Skeletal muscle tissue (tissue), 4 donors: ENCODE measurements around the gene TNS1. TPM values are rescaled to one million over a fixed set of nuclear protein-coding genes. Genes with fewer than 3 reads are reported as not detected.
A peak's percentile ranks its signal among the peaks of the same experiment; 100 is the strongest.

Experiments used
- H3K27ac ChIP-seq: one replicate; pipeline ENCODE4 v1.7.0; 2013; ENCODE audit warnings: mild to moderate bottlenecking, low read depth, low read length, inconsistent platforms
- H3K27me3 ChIP-seq, 3 donors: one replicate each; pipeline ENCODE4 v1.7.0; 2013; ENCODE audit warnings: low read length in 3 of 3; ENCODE audit not compliant: control insufficient read depth in 3 of 3, insufficient read depth in 3 of 3
- H3K36me3 ChIP-seq, 3 donors: one replicate each; pipeline ENCODE4 v1.7.0; 2013; ENCODE audit warnings: low read length in 3 of 3; ENCODE audit not compliant: control insufficient read depth in 3 of 3, insufficient read depth in 3 of 3
- H3K4me1 ChIP-seq, 3 donors: one replicate each; pipeline ENCODE4 v1.7.0; 2013; ENCODE audit warnings: low read length in 3 of 3, mild to moderate bottlenecking in 3 of 3; ENCODE audit not compliant: control insufficient read depth in 3 of 3, insufficient read depth in 3 of 3
- H3K4me3 ChIP-seq, 3 donors: one replicate each; pipeline ENCODE4 v1.7.0; 2013; ENCODE audit warnings: low read length in 3 of 3
- H3K9ac ChIP-seq, 3 donors: one replicate each; pipeline ENCODE4 v1.7.0; 2013; ENCODE audit warnings: low read length in 3 of 3, mild to moderate bottlenecking in 3 of 3, moderate library complexity in 2 of 3, low read depth in 1 of 3
- H3K9me3 ChIP-seq, 3 donors: one replicate each; pipeline ENCODE4 v1.7.0; 2013; ENCODE audit warnings: low read length in 3 of 3; ENCODE audit not compliant: control insufficient read depth in 3 of 3
- total RNA-seq: library from RNA; depleted of rRNA; stranded (reverse); fragments of >200 nt; gene quantifications from one replicate; pipeline ENCODE4 v1.2.3, GENCODE V29; 2014
- donor health status: Osteomylitis.

TNS1 gene
- total RNA-seq, 1 donor from 2014 or later = 73.1 TPM

DNA sequence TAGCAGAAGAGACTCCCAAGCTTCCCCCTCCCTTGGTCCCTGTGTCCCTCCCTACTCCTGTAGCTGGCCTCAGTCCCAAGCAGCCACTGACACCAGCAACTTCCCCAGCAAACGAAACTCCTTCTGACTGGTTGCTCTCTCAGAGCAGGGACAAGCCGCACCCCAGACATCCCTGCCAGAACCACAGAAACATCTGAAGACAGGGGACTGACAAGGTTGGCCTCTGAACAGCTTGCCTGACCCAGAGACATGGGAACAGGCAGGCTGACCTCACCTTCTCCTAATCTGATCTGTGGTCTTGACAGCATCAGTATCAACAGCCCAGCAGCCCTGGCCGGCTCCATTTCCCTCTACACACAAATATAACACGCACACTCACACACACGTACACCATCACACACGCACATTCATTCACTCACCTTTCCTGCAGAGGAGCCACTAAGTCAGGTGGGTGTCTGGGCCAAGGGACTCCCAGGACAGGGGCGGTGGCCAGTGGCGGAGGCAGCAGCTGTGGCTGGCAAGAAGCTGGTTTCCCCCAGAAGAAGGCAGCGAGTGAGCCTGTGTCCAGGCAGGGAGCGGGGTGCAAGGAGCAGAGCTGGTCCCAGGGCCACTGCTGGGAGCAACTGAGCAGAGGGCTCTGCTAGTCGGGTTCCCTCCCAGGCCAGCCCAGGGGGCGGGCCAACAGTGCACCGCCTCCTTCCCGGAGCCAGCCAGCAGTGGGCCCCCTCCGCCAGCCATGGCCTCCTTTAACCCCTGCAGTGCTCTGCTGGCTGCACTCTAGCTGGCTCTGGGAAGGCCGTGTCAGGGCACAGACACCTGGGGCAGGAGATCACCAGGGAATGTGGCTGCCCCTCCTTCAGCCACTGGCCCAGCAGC lies 59.1 kb downstream of the TNS1 start:
- peak overlapping the region; percentile 77 to 91 (median 83) for H3K9ac ChIP-seq
- H3K4me1 ChIP-seq = peaks cover 50 to 59% (median 56%) of the 10 kb centered on the region in 3 donors

DNA sequence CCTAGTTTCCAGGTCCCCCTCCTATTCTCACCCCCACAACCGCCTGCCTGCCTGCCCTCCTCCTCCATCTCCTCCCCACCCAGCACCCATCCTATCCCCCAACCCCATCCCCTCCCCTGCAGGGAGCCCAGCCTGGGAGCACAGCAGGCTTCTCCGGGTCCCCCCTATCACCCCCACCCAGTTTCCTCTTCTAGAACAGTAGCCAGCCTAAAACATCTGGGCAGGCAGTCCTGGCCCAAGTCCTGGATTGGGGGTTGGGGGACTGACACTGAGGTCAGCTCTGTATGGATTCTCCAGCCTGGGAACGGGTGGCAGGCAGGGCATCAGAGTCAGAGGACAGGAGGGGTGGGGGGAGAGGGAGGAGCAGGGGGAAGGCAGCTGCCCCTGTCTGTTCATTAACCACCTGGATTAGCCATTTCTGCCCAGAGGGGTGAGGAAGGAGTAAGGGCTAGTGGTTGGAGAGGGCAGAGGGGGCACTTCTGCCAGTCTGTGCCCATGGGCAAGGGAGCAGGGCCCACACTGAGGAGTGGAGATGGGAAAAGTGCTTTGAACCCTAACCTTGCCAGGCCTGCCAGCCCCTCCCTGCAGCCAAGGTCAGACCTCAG lies 60.0 kb downstream of the TNS1 start:
- Histone ChIP-seq H3K27ac (peak overlapping the region; percentile 87), H3K4me3 (peak overlapping the region; percentile 87 to 93 (median 89)), H3K9me3 (no peaks in the 10 kb centered on the region), H3K36me3 (peaks cover 0 to 7% (median 4%) of the 10 kb centered on the region in 3 donors), H3K9ac (peak overlapping the region; percentile 77 to 91 (median 83)), H3K27me3 (no peaks in the 10 kb centered on the region), H3K4me1 (peaks cover 55 to 58% (median 57%) of the 10 kb centered on the region in 3 donors)

More for the DNA sequence above, 59.1 kb downstream of the TNS1 start:
- H3K4me3 ChIP-seq = peak overlapping the region; percentile 87 to 93 (median 89)
- peaks cover 0 to 7% (median 0%) of the 10 kb centered on the region in 3 donors for H3K36me3 ChIP-seq
- H3K9me3 ChIP-seq = no peaks in the 10 kb centered on the region
- no peaks in the 10 kb centered on the region for H3K27me3 ChIP-seq
- peak overlapping the region; percentile 87 for H3K27ac ChIP-seq

DNA sequence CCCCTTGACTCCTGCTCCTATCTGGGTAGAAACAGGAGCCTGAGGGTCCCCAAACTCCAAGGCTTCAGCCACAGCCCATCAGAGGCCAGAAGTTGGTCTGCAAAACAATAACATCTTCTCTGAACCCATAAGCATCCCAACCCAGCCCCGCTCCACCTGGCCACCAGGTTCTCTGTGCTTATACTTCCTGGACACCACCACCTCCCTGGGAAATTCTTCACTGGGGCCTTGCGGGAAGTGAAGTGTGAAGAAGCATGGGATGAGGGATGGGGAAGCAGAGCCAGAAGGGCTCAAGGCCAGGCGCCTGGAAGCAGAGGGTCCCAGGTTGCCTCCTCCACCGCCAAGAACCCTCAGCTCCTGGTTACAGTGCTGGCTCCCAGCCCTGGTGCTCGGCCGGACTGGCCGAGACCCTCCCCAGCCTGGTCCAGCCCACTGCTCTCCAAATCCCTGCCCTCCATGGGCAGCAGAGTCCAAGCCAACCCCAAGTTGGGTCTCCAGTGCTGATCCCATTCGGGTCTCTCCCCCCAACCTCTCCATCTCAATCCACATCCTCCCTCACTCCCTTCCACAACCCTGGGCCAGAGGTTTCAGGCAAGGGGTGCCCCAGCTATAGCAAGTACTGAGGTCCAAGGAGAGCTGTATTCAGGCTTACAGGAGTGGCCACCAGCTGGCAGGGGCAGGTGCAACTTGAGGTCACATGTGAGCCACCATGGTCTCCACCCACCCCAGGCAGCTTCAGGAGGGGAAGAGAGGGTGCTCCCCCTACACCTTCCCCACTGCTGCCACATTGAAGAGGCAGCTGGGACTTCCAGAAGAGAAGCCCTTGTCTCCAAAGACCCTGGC lies 60.7 kb downstream of the TNS1 start:
- peak overlapping the region; percentile 63 to 91 (median 77) for H3K9ac ChIP-seq

DNA sequence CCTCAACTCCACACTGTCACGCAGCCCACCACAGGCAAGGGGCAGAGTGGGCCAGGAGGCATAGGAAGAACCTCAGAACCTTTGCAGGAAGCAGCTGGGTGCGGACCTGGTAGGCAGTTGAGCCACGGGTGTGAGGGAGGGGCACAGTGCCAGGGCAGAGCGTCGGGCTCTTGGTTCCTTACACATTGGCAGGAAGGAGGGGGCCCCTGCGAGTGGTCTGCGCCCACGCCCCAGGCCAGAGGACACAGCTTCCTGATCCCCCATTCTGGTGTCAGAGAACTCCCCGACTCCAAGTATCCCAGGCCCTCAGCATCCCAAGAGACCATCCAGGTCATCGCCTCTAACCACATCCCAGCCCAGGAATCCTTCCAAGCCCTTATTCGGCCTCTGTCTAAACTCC lies 61.5 kb downstream of the TNS1 start:
- Histone ChIP-seq H3K4me1 (peaks cover 66 to 72% (median 70%) of the 10 kb centered on the region in 3 donors), H3K4me3 (peak overlapping the region; percentile 62 to 89 (median 71)), H3K36me3 (peaks cover 0 to 7% (median 4%) of the 10 kb centered on the region in 3 donors), H3K27ac (peak overlapping the region; percentile 87), H3K27me3 (no peaks in the 10 kb centered on the region), H3K9ac (peak overlapping the region; percentile 63 to 91 (median 77)), H3K9me3 (no peaks in the 10 kb centered on the region)

More for the DNA sequence above, 60.7 kb downstream of the TNS1 start:
- Histone ChIP-seq H3K36me3 (peaks cover 0 to 7% (median 4%) of the 10 kb centered on the region in 3 donors), H3K27me3 (no peaks in the 10 kb centered on the region), H3K4me1 (peaks cover 58 to 65% (median 62%) of the 10 kb centered on the region in 3 donors), H3K4me3 (peak overlapping the region; percentile 62 to 89 (median 71)), H3K27ac (peak overlapping the region; percentile 87), H3K9me3 (no peaks in the 10 kb centered on the region)

DNA sequence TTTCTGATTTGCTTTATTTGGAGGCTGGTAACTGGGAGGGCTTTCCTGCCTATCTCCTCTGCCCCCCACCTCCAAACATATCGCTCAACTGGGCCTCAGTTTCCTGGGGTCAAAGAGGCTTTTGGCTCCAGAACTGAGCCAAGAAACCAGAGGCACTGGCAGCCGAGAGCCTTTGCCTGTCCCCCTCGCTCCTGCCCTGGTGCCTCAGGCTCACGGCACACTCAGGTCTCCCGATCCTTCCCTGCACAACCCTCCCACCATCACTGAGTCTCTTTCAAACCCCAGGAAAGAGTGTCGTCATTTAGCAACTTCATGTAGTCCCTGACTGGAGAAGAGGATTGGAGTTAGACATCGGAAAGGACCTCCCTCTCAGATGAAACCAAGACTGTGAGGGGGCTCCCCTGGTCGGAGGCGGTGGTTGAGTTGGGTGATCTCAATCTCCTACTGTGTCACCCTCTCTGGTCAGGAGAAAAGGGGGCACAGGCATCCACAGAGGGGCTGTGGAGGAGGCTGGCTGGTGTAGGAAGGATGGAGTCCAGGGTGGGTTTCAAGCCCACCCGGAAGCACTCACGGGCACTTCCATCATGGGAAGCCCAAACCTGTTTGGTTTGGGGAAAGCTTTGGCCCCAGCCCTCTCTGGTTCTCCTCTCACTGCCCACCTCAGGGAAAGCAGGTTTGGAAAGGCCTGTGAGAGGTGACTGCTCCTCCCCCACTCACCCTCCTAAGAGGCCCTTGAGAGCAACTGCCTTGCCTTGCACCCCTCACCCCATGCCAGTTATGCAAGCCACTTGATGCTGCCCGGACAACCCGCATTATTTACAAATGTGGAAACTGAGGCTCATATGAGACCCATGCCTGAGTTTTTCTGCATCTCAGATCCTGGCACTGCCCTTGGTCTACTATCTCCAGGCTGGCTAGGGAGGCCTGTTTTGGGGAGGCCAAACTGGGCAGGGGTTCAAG lies 62.3 kb downstream of the TNS1 start:
- Histone ChIP-seq H3K27me3 (no peaks in the 10 kb centered on the region), H3K27ac (peak overlapping the region; percentile 87), H3K4me1 (peaks cover 74 to 78% (median 78%) of the 10 kb centered on the region in 3 donors), H3K36me3 (peaks cover 0 to 7% (median 4%) of the 10 kb centered on the region in 3 donors), H3K4me3 (peak overlapping the region; percentile 62 to 89 (median 71)), H3K9ac (peak overlapping the region; percentile 34 to 91 (median 61)), H3K9me3 (no peaks in the 10 kb centered on the region)

DNA sequence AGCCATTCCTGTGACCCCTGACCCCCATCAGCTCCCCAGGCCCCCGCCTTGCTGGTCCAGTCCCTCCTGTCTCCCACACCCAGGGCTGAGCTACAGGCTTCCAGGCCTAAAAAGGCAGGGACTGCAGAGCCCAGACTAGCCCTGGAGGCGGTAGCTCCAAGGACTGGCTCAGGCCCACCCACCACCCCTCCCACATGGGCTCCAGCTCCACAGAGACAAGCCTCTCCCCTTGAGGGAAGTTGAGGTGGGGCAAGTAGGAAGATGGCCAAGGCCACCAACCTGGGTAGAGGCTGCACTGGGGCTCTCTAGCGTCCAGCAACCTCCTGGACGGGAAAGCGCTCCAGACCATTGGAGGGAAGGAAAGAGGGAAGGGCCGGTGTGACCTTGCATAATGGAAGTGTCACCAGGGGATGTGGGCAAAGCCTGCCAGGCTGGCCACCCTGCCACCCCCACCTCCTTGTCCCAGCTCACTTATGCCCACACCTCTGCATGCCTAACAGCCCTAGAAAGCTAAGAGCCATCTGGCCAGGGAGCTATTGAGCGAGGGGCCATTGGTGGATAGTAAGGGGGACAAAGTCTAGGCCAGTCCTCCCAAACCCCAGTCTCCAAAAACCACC lies 63.1 kb downstream of the TNS1 start:
- H3K4me1 ChIP-seq = peaks cover 79 to 86% (median 80%) of the 10 kb centered on the region in 3 donors
- H3K4me3 ChIP-seq = peak overlapping the region; percentile 51 to 71 (median 62)
- peak overlapping the region; percentile 87 for H3K27ac ChIP-seq

DNA sequence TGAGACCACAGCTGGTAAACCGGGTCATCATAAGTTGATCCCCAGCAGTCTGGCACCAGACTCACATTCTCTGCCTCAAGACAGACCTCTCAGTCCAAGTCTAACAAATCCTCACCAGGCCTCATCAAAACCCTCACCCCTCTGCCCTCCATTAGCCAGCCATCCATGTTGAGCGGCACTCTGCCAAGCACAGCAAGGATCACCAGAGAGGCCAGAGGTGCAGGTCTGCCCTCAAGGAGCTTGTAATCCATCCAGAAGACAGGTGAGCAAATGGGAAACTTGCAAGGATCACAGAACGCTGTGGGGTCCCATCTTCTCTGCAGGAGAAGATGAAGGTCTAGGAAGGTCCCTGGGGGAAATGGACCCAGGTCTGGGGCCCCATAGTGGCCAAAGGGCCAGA lies 63.6 kb downstream of the TNS1 start:
- peak overlapping the region in 2 of 3 donors; percentile 42 to 64 for H3K9ac ChIP-seq
- peaks cover 81 to 88% (median 85%) of the 10 kb centered on the region in 3 donors for H3K4me1 ChIP-seq
- H3K27me3 ChIP-seq = no peaks in the 10 kb centered on the region
- H3K9me3 ChIP-seq = no peaks in the 10 kb centered on the region
- H3K27ac ChIP-seq = peak overlapping the region; percentile 87
- peak overlapping the region in 2 of 3 donors; percentile 58 to 62 for H3K4me3 ChIP-seq
- H3K36me3 ChIP-seq = peaks cover 0 to 7% (median 4%) of the 10 kb centered on the region in 3 donors

More for the DNA sequence above, 63.1 kb downstream of the TNS1 start:
- no peaks in the 10 kb centered on the region for H3K9me3 ChIP-seq
- H3K27me3 ChIP-seq = no peaks in the 10 kb centered on the region
- peak overlapping the region; percentile 2 to 91 (median 61) for H3K9ac ChIP-seq
- H3K36me3 ChIP-seq = peaks cover 0 to 7% (median 4%) of the 10 kb centered on the region in 3 donors

DNA sequence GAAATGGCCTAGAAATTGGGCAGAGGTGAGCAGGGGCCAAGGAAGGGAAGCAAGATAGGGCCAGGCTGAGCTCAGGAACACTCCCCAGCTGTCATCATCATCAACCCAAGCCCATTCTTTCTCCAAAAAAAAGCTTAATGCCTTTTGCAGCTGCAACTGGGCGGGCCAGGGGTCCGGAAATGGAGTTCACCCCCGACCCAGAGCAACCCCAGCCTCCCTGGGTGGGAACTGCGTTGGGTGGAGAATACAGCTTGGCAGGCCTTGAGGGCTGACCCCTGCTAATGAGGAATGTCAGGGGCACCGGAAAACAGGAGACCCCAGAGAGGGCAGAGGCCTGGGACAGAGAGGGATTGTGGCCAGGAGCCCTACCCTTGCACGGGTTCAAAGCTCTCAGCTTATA lies 64.8 kb downstream of the TNS1 start:
- Histone ChIP-seq H3K4me3 (peak overlapping the region in 2 of 3 donors; percentile 54 to 62), H3K9me3 (no peaks in the 10 kb centered on the region), H3K27ac (peak overlapping the region; percentile 87), H3K9ac (peak overlapping the region; percentile 63 to 79 (median 65)), H3K36me3 (peaks cover 0 to 4% (median 4%) of the 10 kb centered on the region in 3 donors), H3K27me3 (no peaks in the 10 kb centered on the region), H3K4me1 (peaks cover 81 to 89% (median 85%) of the 10 kb centered on the region in 3 donors)
